ENCODE data around the gene HMCN1. TPM values are rescaled to one million over a fixed set of nuclear protein-coding genes. Genes with fewer than 3 reads are reported as not detected.

HMCN1 gene
- total RNA-seq, 1 experiment from 2014 or later = 21.4 TPM

GRCh38 chr1:186240436-186240835 is 506.2 kb downstream of the HMCN1 start:
- Histone ChIP-seq H3K4me1 (replicated peaks) (peaks cover 18% of the 10 kb centered on the region), H3K27me3 (replicated peaks) (no peaks in the 10 kb centered on the region), H3K9me3 (replicated peaks) (no peaks in the 10 kb centered on the region), H3K36me3 (no peaks in the 10 kb centered on the region), H3K4me3 (no peak overlapping the region), H3K27ac (no peak overlapping the region)
- DNase-seq (ENCODE audit: low read depth in 1 of 2, low spot score in 2 of 2) = no peak
